Nephron (organoid): ENCODE results near the gene CH25H.

ENCODE experiments used
- H3K27ac Mint-ChIP-seq, 3 experiments: 2 replicates each; pipeline ENCODE4 v1.8.0; 2020; ENCODE audit warnings: mixed read lengths in 3 of 3, mild to moderate bottlenecking in 2 of 3, moderate library complexity in 1 of 3
- H3K27me3 Mint-ChIP-seq: 2 replicates; pipeline ENCODE4 v1.8.0; 2021; ENCODE audit warnings: low read depth, mild to moderate bottlenecking, moderate library complexity, mixed read lengths
- H3K36me3 Mint-ChIP-seq: 2 replicates; pipeline ENCODE4 v1.8.0; 2020; ENCODE audit warnings: low read depth, mixed read lengths
- H3K4me1 Mint-ChIP-seq: 2 replicates; pipeline ENCODE4 v1.8.0; 2020; ENCODE audit warnings: mixed read lengths
- H3K4me3 Mint-ChIP-seq, 3 experiments: 2 replicates each; pipeline ENCODE4 v1.8.0; 2020; ENCODE audit warnings: mild to moderate bottlenecking in 3 of 3, mixed read lengths in 3 of 3, moderate library complexity in 2 of 3
- H3K9me3 Mint-ChIP-seq: 2 replicates; pipeline ENCODE4 v1.8.0; 2020; ENCODE audit warnings: mixed read lengths
- CTCF ChIP-seq, 3 experiments: fragments of 200-600 bp; sonication (generic); IDR thresholded peaks; one replicate each; pipeline ENCODE4 v1.5.0; 2021; ENCODE audit warnings: antibody characterized with exemption in 3 of 3; ENCODE audit not compliant: unreplicated experiment in 3 of 3

CH25H gene

DNA sequence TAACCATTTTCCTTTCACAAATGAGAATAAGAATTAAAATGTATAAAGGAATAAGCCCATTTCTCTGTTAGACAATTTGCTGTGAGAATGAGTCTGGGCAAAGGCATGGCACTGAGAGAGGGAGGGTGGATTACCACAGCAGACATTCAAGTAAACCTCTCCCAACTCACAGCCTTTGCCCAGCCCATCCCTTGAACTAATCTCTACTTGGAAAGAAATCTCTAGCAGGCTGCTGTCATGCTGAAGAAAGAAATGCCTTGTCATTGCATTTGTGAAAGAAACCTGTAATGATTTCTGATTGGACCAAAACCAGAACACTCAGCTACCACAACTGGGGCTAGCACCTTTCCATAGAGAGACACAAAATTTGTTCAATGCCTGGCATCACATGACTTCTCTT lies 39.2 kb downstream of the CH25H start:
- peaks cover 7% of the 10 kb centered on the region for H3K27me3 Mint-ChIP-seq
- H3K4me1 Mint-ChIP-seq, result peaks cover 4% of the 10 kb centered on the region
- no peak overlapping the region for H3K27ac Mint-ChIP-seq
- no peak overlapping the region for H3K4me3 Mint-ChIP-seq
- H3K9me3 Mint-ChIP-seq, result no peaks in the 10 kb centered on the region
- H3K36me3 Mint-ChIP-seq, result no peaks in the 10 kb centered on the region
- TF ChIP-seq CTCF (IDR thresholded peaks at IDR 0.05; ENCODE audit: unreplicated experiment in 3 of 3), result no peak

DNA sequence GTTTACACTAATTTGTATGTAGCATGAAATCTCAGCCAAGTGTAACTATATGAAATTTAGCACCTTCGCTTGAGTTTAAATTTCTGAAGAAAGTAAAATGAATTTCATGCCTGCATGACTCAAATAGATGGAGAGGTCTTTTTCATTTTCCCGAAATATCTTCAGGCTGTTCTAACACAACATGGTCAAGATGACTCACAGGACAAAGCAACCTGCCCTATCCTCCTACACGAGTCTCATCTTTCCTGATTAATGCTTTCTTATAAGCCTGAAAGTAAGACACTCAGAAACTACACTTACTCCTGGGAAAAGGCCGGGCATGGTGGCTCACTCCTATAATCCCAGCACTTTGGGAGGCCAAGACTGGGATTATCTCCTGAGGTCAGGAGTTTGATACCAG lies 41.2 kb downstream of the CH25H start:
- no peaks in the 10 kb centered on the region for H3K4me1 Mint-ChIP-seq
- H3K36me3 Mint-ChIP-seq, result no peaks in the 10 kb centered on the region
- no peak overlapping the region for H3K27ac Mint-ChIP-seq
- TF ChIP-seq CTCF (IDR thresholded peaks at IDR 0.05; ENCODE audit: unreplicated experiment in 3 of 3), result no peak
- no peak overlapping the region for H3K4me3 Mint-ChIP-seq
- H3K27me3 Mint-ChIP-seq, result peaks cover 3% of the 10 kb centered on the region
- no peaks in the 10 kb centered on the region for H3K9me3 Mint-ChIP-seq

- Mint-ChIP-seq H3K27me3 (peaks cover 3% of the 10 kb centered on the region), H3K4me1 (no peaks in the 10 kb centered on the region), H3K36me3 (no peaks in the 10 kb centered on the region), H3K9me3 (no peaks in the 10 kb centered on the region), H3K4me3 (no peak overlapping the region), H3K27ac (no peak overlapping the region)
- TF ChIP-seq CTCF (IDR thresholded peaks at IDR 0.05; ENCODE audit: unreplicated experiment in 3 of 3), result no peak
These were observed 42.2 kb downstream of the CH25H start for GRCh38 chr10:89164920-89165319.

DNA sequence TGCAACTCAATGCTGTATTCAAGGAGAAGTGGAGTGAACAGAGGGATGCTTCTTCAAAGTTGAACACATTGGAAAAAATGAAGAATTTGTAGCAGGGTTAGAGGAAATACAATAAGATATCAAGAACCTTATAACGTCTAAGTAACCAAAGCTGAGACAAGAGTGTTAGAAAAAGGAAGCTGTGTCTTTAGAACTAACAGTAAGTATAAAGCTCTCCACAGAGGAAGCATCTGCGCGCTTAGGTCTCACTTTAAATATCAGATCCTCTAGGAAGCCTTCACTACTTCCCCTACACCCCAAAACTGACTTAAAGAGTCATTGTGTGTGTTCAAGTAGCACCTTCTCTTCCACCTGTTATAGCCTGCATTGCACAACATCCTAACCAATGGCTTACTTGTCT lies 43.0 kb downstream of the CH25H start:
- Mint-ChIP-seq H3K9me3 (no peaks in the 10 kb centered on the region), H3K4me3 (no peak overlapping the region), H3K27ac (no peak overlapping the region), H3K4me1 (peaks cover under 1% of the 10 kb centered on the region), H3K27me3 (peaks cover 3% of the 10 kb centered on the region), H3K36me3 (no peaks in the 10 kb centered on the region)
- no peak for TF ChIP-seq CTCF (IDR thresholded peaks at IDR 0.05; ENCODE audit: unreplicated experiment in 3 of 3)

DNA sequence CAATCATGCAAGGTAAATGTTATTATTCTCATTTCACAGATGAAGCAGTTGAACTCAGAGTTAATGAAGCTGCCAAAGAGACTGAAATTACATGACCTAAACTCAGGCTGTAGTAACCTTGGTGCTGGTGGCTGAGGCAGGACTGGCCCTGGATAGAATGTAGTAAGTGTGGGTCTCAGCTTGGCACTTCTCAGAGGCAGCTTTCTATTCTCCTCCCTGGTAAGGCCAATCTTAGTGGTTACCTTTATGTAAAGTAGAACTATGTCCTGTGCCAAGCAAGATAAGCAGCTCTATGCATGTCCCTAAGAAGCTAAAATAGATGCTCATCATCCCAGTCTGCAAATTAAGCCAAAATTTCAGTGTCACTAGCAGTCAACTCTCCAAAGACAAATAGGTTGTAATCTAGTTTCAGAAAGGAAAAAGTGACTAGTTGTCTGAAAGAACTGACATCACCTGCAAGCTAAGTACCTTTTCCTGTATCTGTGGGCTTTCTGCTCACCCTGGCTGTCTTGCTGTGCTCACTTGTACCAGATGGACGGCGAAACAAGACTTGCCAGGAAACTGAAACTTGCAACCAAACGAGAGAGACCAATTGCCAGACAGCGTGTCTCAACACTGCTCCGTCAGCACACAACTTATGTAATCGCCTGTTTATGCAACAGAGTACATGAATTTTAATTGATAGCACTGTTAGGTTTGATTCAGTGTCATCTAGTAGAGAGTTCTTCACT lies 43.7 kb downstream of the CH25H start:
- Mint-ChIP-seq H3K27ac (no peak overlapping the region), H3K4me3 (no peak overlapping the region), H3K36me3 (no peaks in the 10 kb centered on the region), H3K4me1 (peaks cover 7% of the 10 kb centered on the region), H3K9me3 (no peaks in the 10 kb centered on the region), H3K27me3 (peaks cover 7% of the 10 kb centered on the region)
- no peak for TF ChIP-seq CTCF (IDR thresholded peaks at IDR 0.05; ENCODE audit: unreplicated experiment in 3 of 3)

DNA sequence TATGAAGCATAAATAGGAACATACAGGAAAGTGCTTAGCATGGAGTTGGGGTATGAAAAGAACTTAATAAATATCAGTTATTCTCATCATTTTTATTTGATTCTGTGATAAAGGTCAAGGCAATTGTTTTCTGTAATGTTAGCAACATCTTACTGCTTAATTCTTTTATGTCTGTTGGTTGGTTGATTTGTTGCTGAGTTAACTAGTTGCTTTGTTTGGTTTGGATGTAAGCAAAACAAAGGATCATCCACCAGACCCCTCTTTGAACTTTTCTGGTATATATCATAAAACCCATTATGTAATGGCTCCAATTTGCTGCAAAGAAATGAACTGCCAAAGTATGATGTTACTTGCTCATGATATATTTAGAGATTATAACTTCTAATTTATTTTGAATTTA lies 44.5 kb downstream of the CH25H start:
- peaks cover 8% of the 10 kb centered on the region for H3K4me1 Mint-ChIP-seq
- H3K27ac Mint-ChIP-seq, result no peak overlapping the region
- no peak for TF ChIP-seq CTCF (IDR thresholded peaks at IDR 0.05; ENCODE audit: unreplicated experiment in 3 of 3)
- peaks cover 7% of the 10 kb centered on the region for H3K27me3 Mint-ChIP-seq
- H3K9me3 Mint-ChIP-seq, result no peaks in the 10 kb centered on the region
- no peaks in the 10 kb centered on the region for H3K36me3 Mint-ChIP-seq
- no peak overlapping the region for H3K4me3 Mint-ChIP-seq
